Activated CD8-positive, alpha-beta memory T cell treated with anti-CD3 and anti-CD28 coated beads for 1 hour (primary cell): Measurements from ENCODE around the gene AHCTF1.

ENCODE experiments used
- DNase-seq, 2 donors: peaks; one replicate each; pipeline ENCODE4 v3.0.0-alpha.2; 2020; ENCODE audit warnings: low read depth in 1 of 2; ENCODE audit errors: extremely low read depth in 1 of 2

AHCTF1 gene

GRCh38 chr1:246798606-246799496, 132.9 kb downstream of the AHCTF1 start:
- no peak for DNase-seq

GRCh38 chr1:246798107-246798506, 133.6 kb downstream of the AHCTF1 start:
- DNase-seq, result no peak

- no peak for DNase-seq
Observed at GRCh38 chr1:246797597-246797996, 134.2 kb downstream of the AHCTF1 start.

GRCh38 chr1:246797157-246797556, 134.6 kb downstream of the AHCTF1 start:
- no peak for DNase-seq

- no peak for DNase-seq
Observed at GRCh38 chr1:246795906-246796694, 135.6 kb downstream of the AHCTF1 start.

- no peak for DNase-seq
Observed at GRCh38 chr1:246794828-246795671, 136.7 kb downstream of the AHCTF1 start.

- DNase-seq, result no peak
Observed at GRCh38 chr1:246794048-246794827, 137.5 kb downstream of the AHCTF1 start.

GRCh38 chr1:246793356-246793896, 138.3 kb downstream of the AHCTF1 start:
- DNase-seq, result no peak

- DNase-seq, result no peak
Observed at GRCh38 chr1:246792603-246793002, 139.1 kb downstream of the AHCTF1 start.

- DNase-seq, result no peak
Observed at GRCh38 chr1:246791303-246791918, 140.3 kb downstream of the AHCTF1 start.

- no peak for DNase-seq
Observed at GRCh38 chr1:246790833-246791232, 140.9 kb downstream of the AHCTF1 start.

- DNase-seq, result no peak
Observed at GRCh38 chr1:246790364-246790763, 141.4 kb downstream of the AHCTF1 start.

- DNase-seq, result no peak
Observed at GRCh38 chr1:246789454-246790339, 142.1 kb downstream of the AHCTF1 start.
